Measurements from ENCODE around the gene PURA. TPM values are rescaled to one million over a fixed set of nuclear protein-coding genes. Genes with fewer than 3 reads are reported as not detected.
"Not testable (repeated sequence)": the region's sequence is repeated elsewhere in the genome, so short reads cannot be mapped to it uniquely, and the experiment has no call there.

PURA gene
- total RNA-seq, 4 donors from 2014 or later = 35.1 to 56.8 (median 42.5) TPM

GRCh38 chr5:140152022-140152999, 38.4 kb downstream of the PURA start:
- Histone ChIP-seq H3K27ac (no peak overlapping the region), H3K27me3 (no peaks in the 10 kb centered on the region), H3K9me3 (no peaks in the 10 kb centered on the region), H3K4me1 (peaks cover 0 to 61% (median 7%) of the 10 kb centered on the region in 4 donors), H3K4me3 (no peak overlapping the region), H3K36me3 (no peaks in the 10 kb centered on the region)
- DNase-seq (ENCODE audit: low spot score in 2 of 2) = no peak
- WGBS, 2 donors = 70 to 73% methylated on average over 14 to 17 of the region's 23 CpGs
- no peak for TF ChIP-seq EP300 (IDR thresholded peaks at IDR 0.05)

- 54 to 70% methylated on average over 7 of the region's 7 CpGs for WGBS, 2 donors
Measured at GRCh38 chr5:140153255-140153654, 39.3 kb downstream of the PURA start.

GRCh38 chr5:140153905-140154304, 40.0 kb downstream of the PURA start:
- 53 to 61% methylated on average over 8 of the region's 8 CpGs for WGBS, 2 donors
- peaks cover 0 to 60% (median 7%) of the 10 kb centered on the region in 4 donors for H3K4me1 ChIP-seq
- H3K36me3 ChIP-seq = no peaks in the 10 kb centered on the region
- no peak for DNase-seq (ENCODE audit: low spot score in 2 of 2)
- no peaks in the 10 kb centered on the region for H3K9me3 ChIP-seq
- no peak overlapping the region for H3K27ac ChIP-seq
- no peaks in the 10 kb centered on the region for H3K27me3 ChIP-seq
- no peak overlapping the region for H3K4me3 ChIP-seq
- TF ChIP-seq POLR2A (IDR thresholded peaks at IDR 0.05) (no peak), CTCF (IDR thresholded peaks at IDR 0.05) (no peak), EP300 (IDR thresholded peaks at IDR 0.05) (no peak)

More at GRCh38 chr5:140153255-140153654, 39.3 kb downstream of the PURA start:
- H3K27me3 ChIP-seq = no peaks in the 10 kb centered on the region
- H3K27ac ChIP-seq = no peak overlapping the region
- TF ChIP-seq EP300 (IDR thresholded peaks at IDR 0.05) (no peak), CTCF (IDR thresholded peaks at IDR 0.05) (no peak), POLR2A (IDR thresholded peaks at IDR 0.05) (no peak)
- H3K4me3 ChIP-seq = no peak overlapping the region
- H3K9me3 ChIP-seq = no peaks in the 10 kb centered on the region
- no peak for DNase-seq (ENCODE audit: low spot score in 2 of 2)
- peaks cover 0 to 64% (median 7%) of the 10 kb centered on the region in 4 donors for H3K4me1 ChIP-seq
- no peaks in the 10 kb centered on the region for H3K36me3 ChIP-seq

GRCh38 chr5:140154710-140155381, 40.9 kb downstream of the PURA start:
- not testable (repeated sequence) for H3K27ac ChIP-seq; H3K9me3 ChIP-seq; H3K4me3 ChIP-seq; H3K27me3 ChIP-seq; DNase-seq (ENCODE audit: low spot score in 2 of 2); H3K36me3 ChIP-seq
- peaks cover 0 to 60% (median 7%) of the 10 kb centered on the region in 4 donors for H3K4me1 ChIP-seq
- WGBS, 2 donors = 83 to 87% methylated on average over 21 of the region's 21 CpGs

- 0 to 2% methylated on average over 30 of the region's 30 CpGs for WGBS, 2 donors
- H3K27ac ChIP-seq = peak overlapping the region; percentile 16 to 82 (median 52)
Measured at GRCh38 chr5:140157032-140157781, 43.3 kb downstream of the PURA start.

More at GRCh38 chr5:140157032-140157781, 43.3 kb downstream of the PURA start:
- Histone ChIP-seq H3K36me3 (no peaks in the 10 kb centered on the region), H3K9me3 (no peaks in the 10 kb centered on the region), H3K4me1 (peaks cover 0 to 46% (median 7%) of the 10 kb centered on the region in 4 donors), H3K4me3 (peak overlapping the region; percentile 11 to 44 (median 26)), H3K27me3 (no peaks in the 10 kb centered on the region)
- peak; percentile 86 to 95 (median 90) for TF ChIP-seq CTCF (IDR thresholded peaks at IDR 0.05)
- TF ChIP-seq POLR2A (IDR thresholded peaks at IDR 0.05) = no peak
- peak in 1 of 2 donors; percentile 54 for TF ChIP-seq EP300 (IDR thresholded peaks at IDR 0.05)
- peak; percentile 84 to 95 for DNase-seq (ENCODE audit: low spot score in 2 of 2)
